Measurements from ENCODE around the gene PRDM15.

PRDM15 gene

GRCh38 chr21:41866274-41866809 lies 12.8 kb downstream of the PRDM15 start:
- DNase-seq (ENCODE audit: extremely low read depth in 1 of 2, low read depth in 1 of 2) = no peak

GRCh38 chr21:41865002-41865777 lies 14.0 kb downstream of the PRDM15 start:
- DNase-seq (ENCODE audit: extremely low read depth in 1 of 2, low read depth in 1 of 2) = no peak

- no peak for DNase-seq (ENCODE audit: extremely low read depth in 1 of 2, low read depth in 1 of 2)
Measured at GRCh38 chr21:41864311-41865001, 14.7 kb downstream of the PRDM15 start.

GRCh38 chr21:41863439-41863740 lies 15.8 kb downstream of the PRDM15 start:
- DNase-seq (ENCODE audit: extremely low read depth in 1 of 2, low read depth in 1 of 2) = no peak

- no peak for DNase-seq (ENCODE audit: extremely low read depth in 1 of 2, low read depth in 1 of 2)
Measured at GRCh38 chr21:41861987-41862386, 17.2 kb downstream of the PRDM15 start.

GRCh38 chr21:41861255-41861654 lies 17.9 kb downstream of the PRDM15 start:
- DNase-seq (ENCODE audit: extremely low read depth in 1 of 2, low read depth in 1 of 2) = no peak

- DNase-seq (ENCODE audit: extremely low read depth in 1 of 2, low read depth in 1 of 2) = no peak
Measured at GRCh38 chr21:41859297-41859980, 19.7 kb downstream of the PRDM15 start.

GRCh38 chr21:41858466-41859296 lies 20.5 kb downstream of the PRDM15 start:
- DNase-seq (ENCODE audit: extremely low read depth in 1 of 2, low read depth in 1 of 2) = no peak

GRCh38 chr21:41857771-41858300 lies 21.3 kb downstream of the PRDM15 start:
- DNase-seq (ENCODE audit: extremely low read depth in 1 of 2, low read depth in 1 of 2) = no peak

GRCh38 chr21:41856572-41856971 lies 22.6 kb downstream of the PRDM15 start:
- DNase-seq (ENCODE audit: extremely low read depth in 1 of 2, low read depth in 1 of 2) = no peak

- DNase-seq (ENCODE audit: extremely low read depth in 1 of 2, low read depth in 1 of 2) = no peak
Measured at GRCh38 chr21:41854426-41854995, 24.6 kb downstream of the PRDM15 start.

- DNase-seq (ENCODE audit: extremely low read depth in 1 of 2, low read depth in 1 of 2) = no peak
Measured at GRCh38 chr21:41852929-41853320, 26.2 kb downstream of the PRDM15 start.

- DNase-seq (ENCODE audit: extremely low read depth in 1 of 2, low read depth in 1 of 2) = no peak
Measured at GRCh38 chr21:41852151-41852928, 26.8 kb downstream of the PRDM15 start.

- no peak for DNase-seq (ENCODE audit: extremely low read depth in 1 of 2, low read depth in 1 of 2)
Measured at GRCh38 chr21:41851090-41851790, 27.9 kb downstream of the PRDM15 start.

GRCh38 chr21:41850085-41850484 lies 29.1 kb downstream of the PRDM15 start:
- DNase-seq (ENCODE audit: extremely low read depth in 1 of 2, low read depth in 1 of 2) = no peak

- no peak for DNase-seq (ENCODE audit: extremely low read depth in 1 of 2, low read depth in 1 of 2)
Measured at GRCh38 chr21:41848958-41849580, 30.1 kb downstream of the PRDM15 start.

- no peak for DNase-seq (ENCODE audit: extremely low read depth in 1 of 2, low read depth in 1 of 2)
Measured at GRCh38 chr21:41848533-41848932, 30.6 kb downstream of the PRDM15 start.

GRCh38 chr21:41847066-41847804 lies 31.9 kb downstream of the PRDM15 start:
- no peak for DNase-seq (ENCODE audit: extremely low read depth in 1 of 2, low read depth in 1 of 2)
